ENCODE data around the gene MTCL1. TPM values are rescaled to one million over a fixed set of nuclear protein-coding genes. Genes with fewer than 3 reads are reported as not detected.

The MTCL1 gene
- polyA plus RNA-seq, 10 donors, result 16.9 to 43.9 (median 28.5) TPM

GRCh38 chr18:8807488-8807805 is 102.1 kb downstream of the MTCL1 start:
- DNase-seq, result no peak

GRCh38 chr18:8808001-8808400 is 102.6 kb downstream of the MTCL1 start:
- DNase-seq, result no peak

- DNase-seq, result no peak
Observed at GRCh38 chr18:8809514-8809913, 104.2 kb downstream of the MTCL1 start.

- no peak for DNase-seq
Observed at GRCh38 chr18:8810157-8810556, 104.8 kb downstream of the MTCL1 start.

- no peak for DNase-seq
Observed at GRCh38 chr18:8811115-8811514, 105.8 kb downstream of the MTCL1 start.

- DNase-seq, result no peak
Observed at GRCh38 chr18:8812631-8813030, 107.3 kb downstream of the MTCL1 start.

- DNase-seq, result peak in 2 of 3 donors; percentile 54 to 73
Observed at GRCh38 chr18:8813611-8814010, 108.3 kb downstream of the MTCL1 start.

- DNase-seq, result no peak
Observed at GRCh38 chr18:8814206-8814605, 108.8 kb downstream of the MTCL1 start.

- DNase-seq, result peak in 2 of 3 donors; percentile 27 to 64
Observed at GRCh38 chr18:8816220-8816619, 110.9 kb downstream of the MTCL1 start.

- peak in 1 of 3 donors; percentile 58 for DNase-seq
Observed at GRCh38 chr18:8816816-8817215, 111.5 kb downstream of the MTCL1 start.

- DNase-seq, result no peak
Observed at GRCh38 chr18:8818982-8819381, 113.6 kb downstream of the MTCL1 start.

GRCh38 chr18:8820396-8821082 is 115.2 kb downstream of the MTCL1 start:
- no peak for DNase-seq

- no peak for DNase-seq
Observed at GRCh38 chr18:8821083-8821465, 115.7 kb downstream of the MTCL1 start.

GRCh38 chr18:8821531-8821930 is 116.2 kb downstream of the MTCL1 start:
- DNase-seq, result no peak

- no peak for DNase-seq
Observed at GRCh38 chr18:8822643-8823042, 117.3 kb downstream of the MTCL1 start.

GRCh38 chr18:8823530-8823929 is 118.2 kb downstream of the MTCL1 start:
- DNase-seq, result no peak

GRCh38 chr18:8824846-8825245 is 119.5 kb downstream of the MTCL1 start:
- DNase-seq, result no peak

- no peak for DNase-seq
Observed at GRCh38 chr18:8825273-8825672, 119.9 kb downstream of the MTCL1 start.

GRCh38 chr18:8825729-8826375 is 120.5 kb downstream of the MTCL1 start:
- DNase-seq, result no peak

- no peak for DNase-seq
Observed at GRCh38 chr18:8826514-8826913, 121.2 kb downstream of the MTCL1 start.

- no peak for DNase-seq
Observed at GRCh38 chr18:8826971-8827370, 121.6 kb downstream of the MTCL1 start.

GRCh38 chr18:8828300-8828699 is 122.9 kb downstream of the MTCL1 start:
- peak in 1 of 3 donors; percentile 43 for DNase-seq

GRCh38 chr18:8828798-8829197 is 123.4 kb downstream of the MTCL1 start:
- DNase-seq, result no peak

Data from muscle of back (tissue), 11 donors.